Common myeloid progenitor, CD34-positive (primary cell): ENCODE measurements around the gene LSM7.

ENCODE experiments used
- CTCF ChIA-PET: fragments of 350-600 bp; sonication (Branson Sonifier 250); formaldehyde crosslinking; loops from one replicate; lab custom pipeline; 2021; ENCODE audit warnings: antibody characterized with exemption; lab: Charles Lee
- POLR2A ChIA-PET: fragments of 350-600 bp; sonication (Branson Sonifier 250); formaldehyde crosslinking; loops from one replicate; lab custom pipeline; 2021; ENCODE audit warnings: antibody characterized with exemption; lab: Charles Lee
- DNase-seq, 3 donors: peaks; one replicate each; pipeline versions ENCODE4 v3.0.0 to v3.0.0-alpha.2; 2013
- H3K27ac ChIP-seq, 2 experiments: 1 replicate in 1 of 2; 2 replicates in 1 of 2; pipeline ENCODE4 v1.7.0; 2013; ENCODE audit warnings: inconsistent platforms in 2 of 2, low read length in 2 of 2, mild to moderate bottlenecking in 2 of 2, low read depth in 1 of 2, moderate library complexity in 1 of 2; ENCODE audit not compliant: severe bottlenecking in 2 of 2, insufficient read depth in 1 of 2, poor library complexity in 1 of 2
- H3K27me3 ChIP-seq, 5 experiments: replicated peaks in 2 of 5; 1 replicate in 3 of 5; 2 replicates in 2 of 5; pipeline versions ENCODE4 v1.6.1 to v1.7.0; 2013; ENCODE audit warnings: low read length in 4 of 5, mild to moderate bottlenecking in 2 of 5, moderate library complexity in 2 of 5, inconsistent platforms in 1 of 5; ENCODE audit not compliant: insufficient read depth in 5 of 5, control insufficient read depth in 4 of 5
- H3K36me3 ChIP-seq, 4 experiments: 1 replicate in 2 of 4; 2 replicates in 2 of 4; pipeline versions ENCODE4 v1.6.1 to v1.7.0; 2013; ENCODE audit warnings: low read length in 3 of 4, control low read depth in 1 of 4, mild to moderate bottlenecking in 1 of 4; ENCODE audit not compliant: control insufficient read depth in 4 of 4, insufficient read depth in 4 of 4
- H3K4me1 ChIP-seq, 4 experiments: 1 replicate in 3 of 4; 2 replicates in 1 of 4; pipeline versions ENCODE4 v1.6.1 to v1.7.1; 2013; ENCODE audit warnings: low read length in 3 of 4, mild to moderate bottlenecking in 3 of 4, control low read depth in 1 of 4, inconsistent platforms in 1 of 4, moderate library complexity in 1 of 4; ENCODE audit not compliant: control insufficient read depth in 4 of 4, insufficient read depth in 4 of 4; ENCODE audit errors: control extremely low read depth in 1 of 4
- H3K4me3 ChIP-seq, 7 experiments: 1 replicate in 4 of 7; 2 replicates in 3 of 7; pipeline versions ENCODE4 v1.5.1 to v1.7.0; 2013; ENCODE audit warnings: mild to moderate bottlenecking in 7 of 7, low read length in 6 of 7, moderate library complexity in 6 of 7, inconsistent platforms in 2 of 7, low read depth in 2 of 7, control low read depth in 1 of 7; ENCODE audit not compliant: insufficient read depth in 4 of 7, control insufficient read depth in 1 of 7; ENCODE audit errors: extremely low read depth in 1 of 7
- H3K9me3 ChIP-seq, 5 experiments: 1 replicate in 4 of 5; 2 replicates in 1 of 5; pipeline versions ENCODE4 v1.6.1 to v1.7.1; 2013; ENCODE audit warnings: low read length in 4 of 5, mild to moderate bottlenecking in 2 of 5, inconsistent platforms in 1 of 5, low read depth in 1 of 5, moderate library complexity in 1 of 5; ENCODE audit not compliant: control insufficient read depth in 4 of 5, insufficient read depth in 2 of 5; ENCODE audit errors: control extremely low read depth in 1 of 5
- WGBS: methylation state at CpG from one replicate; pipeline ENCODE4 v1.1.5; 2013; ENCODE audit not compliant: insufficient coverage; 5-methylcytosine and 5-hydroxymethylcytosine counted together

LSM7 gene

DNA sequence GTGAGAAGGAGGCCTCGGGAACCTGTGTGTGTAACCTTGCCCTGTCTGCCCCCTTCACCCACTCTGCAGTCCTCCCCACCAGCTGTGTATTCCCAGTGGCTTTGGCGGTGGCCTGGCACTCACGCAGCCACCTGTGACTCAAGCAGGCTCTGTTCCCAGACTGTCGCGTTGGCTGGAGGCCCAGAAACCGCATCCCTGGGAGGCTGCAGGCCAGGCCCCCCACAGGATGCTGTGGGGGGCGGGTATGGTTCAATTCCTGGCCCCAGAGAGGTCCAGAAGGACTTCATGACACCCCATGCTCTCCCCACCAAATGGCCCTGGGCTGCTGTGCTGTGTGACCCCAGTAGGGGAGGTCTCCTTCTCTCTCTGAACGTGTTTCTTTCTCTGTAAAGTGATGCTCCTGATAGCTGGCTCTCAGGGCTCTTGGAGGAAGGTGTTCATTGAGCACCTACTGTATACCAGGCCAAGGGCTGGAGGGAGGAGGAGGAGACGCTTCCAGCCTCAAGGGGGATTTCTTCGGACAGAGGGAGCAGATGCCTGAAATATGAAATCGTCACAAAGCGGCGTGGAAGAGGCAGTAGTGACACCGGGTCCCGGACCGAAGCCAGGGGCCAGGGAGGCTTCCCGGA, 18.5 kb downstream of the LSM7 start:
- Histone ChIP-seq H3K36me3 (no peaks in the 10 kb centered on the region), H3K4me1 (peaks cover 0 to 32% (median 22%) of the 10 kb centered on the region in 4 experiments), H3K27ac (no peak overlapping the region), H3K27me3 (peaks cover 0 to 49% (median 26%) of the 10 kb centered on the region in 5 experiments), H3K4me3 (no peak overlapping the region), H3K9me3 (peaks cover 0 to 4% (median 3%) of the 10 kb centered on the region in 5 experiments)
- DNase-seq, result peak in 2 of 3 donors; percentile 60 to 64
- ChIA-PET CTCF (interaction anchor here (0.8 to 1.9 kb wide), 5 partner anchors 11 to 83 kb away, joined by 3 to 5 read pairs (median 4); no protein-coding TSS in a partner anchor), POLR2A (interaction anchor here (0.6 to 1.3 kb wide), 3 partner anchors 8 to 22 kb away, joined by 3 read pairs; no protein-coding TSS in a partner anchor)
- 79% methylated on average over 11 of the region's 17 CpGs for WGBS

- H3K27me3 ChIP-seq, result peaks cover 0 to 65% (median 35%) of the 10 kb centered on the region in 5 experiments
- DNase-seq, result peak in 1 of 3 donors; percentile 33
- CTCF ChIA-PET, result interaction anchor here (1.0 to 1.9 kb wide), 2 partner anchors 11 to 23 kb away, joined by 3 to 5 read pairs; no protein-coding TSS in a partner anchor
- peaks cover 0 to 37% (median 23%) of the 10 kb centered on the region in 4 experiments for H3K4me1 ChIP-seq
- no peak within 1 kb of the TSS for H3K27ac ChIP-seq
- H3K4me3 ChIP-seq, result peak within 1 kb of the TSS in 3 of 7 experiments; percentile 39 to 50 (median 48)
- no peaks in the 10 kb centered on the region for H3K9me3 ChIP-seq
- WGBS, result 6% methylated on average over 33 of the region's 63 CpGs
- POLR2A ChIA-PET, result interaction anchor here (1.0 kb wide), 1 partner anchor 11 kb away, joined by 3 read pairs; no protein-coding TSS in a partner anchor
- no peaks in the 10 kb centered on the region for H3K36me3 ChIP-seq
Measured at GRCh38 chr19:2308114-2308556, 20.3 kb downstream of the LSM7 start, which contains the start of gene LINGO3. Gene LINGO3, minus strand, starts transcription at chr19:2308154. Its CDS starts 16,378 bp downstream, at chr19:2291776.

DNA sequence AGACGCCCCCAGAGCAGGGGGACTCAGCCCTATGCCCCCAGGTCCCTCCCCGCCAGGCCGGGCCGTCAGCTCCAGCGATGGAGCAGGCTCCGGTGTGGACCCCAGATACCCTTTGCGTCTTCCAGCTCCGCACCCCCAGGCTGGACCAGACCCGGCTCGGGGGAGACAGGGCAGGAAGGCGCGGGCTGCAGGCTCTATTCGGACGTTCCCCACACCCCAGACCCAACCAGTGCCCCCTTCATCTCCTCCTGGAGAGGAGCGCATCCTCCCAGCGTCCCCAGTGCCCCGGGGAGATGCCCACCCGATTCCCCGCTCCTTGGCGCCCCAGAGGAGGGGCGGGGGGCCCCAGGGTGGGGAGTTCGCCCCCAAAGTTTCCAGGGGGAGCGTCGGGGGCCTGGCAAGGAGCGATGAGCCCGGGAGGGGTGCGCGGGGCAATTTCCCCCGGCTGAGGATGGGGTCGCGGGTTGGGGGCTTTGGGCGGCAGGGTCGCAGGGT, 20.8 kb downstream of the LSM7 start:
- H3K4me1 ChIP-seq, result peaks cover 0 to 41% (median 26%) of the 10 kb centered on the region in 4 experiments
- DNase-seq, result no peak
- CTCF ChIA-PET, result no interaction called here
- WGBS, result 10% methylated on average over 33 of the region's 33 CpGs
- H3K9me3 ChIP-seq, result no peaks in the 10 kb centered on the region
- peaks cover 0 to 65% (median 38%) of the 10 kb centered on the region in 5 experiments for H3K27me3 ChIP-seq
- H3K4me3 ChIP-seq, result peak overlapping the region in 1 of 7 experiments; percentile 45
- no peak overlapping the region for H3K27ac ChIP-seq
- no peaks in the 10 kb centered on the region for H3K36me3 ChIP-seq
- POLR2A ChIA-PET, result interaction anchor here (0.9 kb wide), 1 partner anchor 9 kb away, joined by 7 read pairs; no protein-coding TSS in a partner anchor

- WGBS, result 55% methylated on average over 16 of the region's 17 CpGs
- no peak overlapping the region for H3K4me3 ChIP-seq
- no peak overlapping the region for H3K27ac ChIP-seq
- H3K4me1 ChIP-seq, result peaks cover 0 to 43% (median 29%) of the 10 kb centered on the region in 4 experiments
- ChIA-PET POLR2A (interaction anchor here (0.9 kb wide), 1 partner anchor 9 kb away, joined by 7 read pairs; no protein-coding TSS in a partner anchor), CTCF (interaction anchor here (1.5 to 2.1 kb wide), 2 partner anchors 10 to 32 kb away, joined by 5 to 6 read pairs; no protein-coding TSS in a partner anchor)
- no peaks in the 10 kb centered on the region for H3K36me3 ChIP-seq
- no peaks in the 10 kb centered on the region for H3K9me3 ChIP-seq
- peaks cover 0 to 65% (median 35%) of the 10 kb centered on the region in 5 experiments for H3K27me3 ChIP-seq
- no peak for DNase-seq
Measured at GRCh38 chr19:2306971-2307370, 21.4 kb downstream of the LSM7 start.

DNA sequence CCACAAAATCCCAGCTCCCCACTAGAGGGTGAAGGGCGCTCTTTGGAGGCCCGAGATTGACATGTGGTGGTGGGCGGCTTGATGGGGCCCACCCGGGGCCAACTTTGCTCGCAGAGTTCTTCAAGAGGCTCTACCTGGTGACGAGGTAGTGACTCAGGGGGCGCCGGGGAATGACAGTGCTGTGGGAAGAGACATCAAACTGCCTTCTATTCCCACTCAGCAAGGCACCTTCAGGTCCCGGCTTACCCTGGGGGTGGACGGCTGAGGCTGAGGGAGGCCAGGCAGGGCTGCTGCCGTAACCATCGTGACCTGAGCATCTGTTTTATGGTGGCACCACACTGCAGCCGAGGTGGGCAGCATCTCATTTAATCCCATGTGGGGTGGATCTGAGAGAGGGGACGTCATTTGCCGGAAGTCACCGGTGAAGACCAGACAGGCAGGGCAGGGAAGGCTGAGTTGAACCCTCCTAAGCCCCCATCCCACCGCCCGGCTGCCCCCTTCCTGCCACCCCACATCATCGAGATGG, 22.0 kb downstream of the LSM7 start:
- CTCF ChIA-PET, result interaction anchor here (1.0 to 2.1 kb wide), 4 partner anchors 10 to 31 kb away, joined by 3 to 7 read pairs (median 6); no protein-coding TSS in a partner anchor
- H3K4me3 ChIP-seq, result no peak overlapping the region

GRCh38 chr19:2305452-2306280, 22.7 kb downstream of the LSM7 start:
- Histone ChIP-seq H3K9me3 (no peaks in the 10 kb centered on the region), H3K36me3 (no peaks in the 10 kb centered on the region), H3K27ac (no peak overlapping the region), H3K4me3 (no peak overlapping the region), H3K4me1 (peaks cover 0 to 46% (median 30%) of the 10 kb centered on the region in 4 experiments), H3K27me3 (peaks cover 0 to 65% (median 35%) of the 10 kb centered on the region in 5 experiments)
- POLR2A ChIA-PET, result interaction anchor here (1.3 kb wide), 1 partner anchor 20 kb away, joined by 3 read pairs; no protein-coding TSS in a partner anchor
- CTCF ChIA-PET, result interaction anchor here (1.0 to 2.1 kb wide), 8 partner anchors 9 to 88 kb away, joined by 3 to 7 read pairs (median 3); no protein-coding TSS in a partner anchor
- WGBS, result 58% methylated on average over 11 of the region's 19 CpGs
- DNase-seq, result no peak

More for the DNA sequence above, 22.0 kb downstream of the LSM7 start:
- Histone ChIP-seq H3K4me1 (peaks cover 0 to 43% (median 29%) of the 10 kb centered on the region in 4 experiments), H3K27ac (no peak overlapping the region), H3K36me3 (no peaks in the 10 kb centered on the region), H3K27me3 (peaks cover 0 to 65% (median 35%) of the 10 kb centered on the region in 5 experiments), H3K9me3 (no peaks in the 10 kb centered on the region)
- whole genome bisulfite sequencing, result 58% methylated on average over 16 of the region's 19 CpGs
- DNase-seq, result no peak
- POLR2A ChIA-PET, result interaction anchor here (1.3 kb wide), 1 partner anchor 19 kb away, joined by 3 read pairs; no protein-coding TSS in a partner anchor
